DOHH2 (cell line): ENCODE measurements around the gene ADRA1B.

Source experiments
- EZH2phosphoT487 ChIP-seq: fragments of 200-600 bp; sonication (generic); IDR thresholded peaks from 2 replicates; pipeline ENCODE4 v1.6.1; 2017; ENCODE audit warnings: borderline replicate concordance, mild to moderate bottlenecking, antibody characterized with exemption, low read length, moderate library complexity, mixed read lengths
- TF ChIP-seq, protein P1 (sequence below): fragments of 200-600 bp; sonication (generic); IDR thresholded peaks from one replicate; pipeline ENCODE4 v1.5.1; 2014; ENCODE audit warnings: antibody characterized with exemption, mild to moderate bottlenecking, low read depth, low read length; ENCODE audit not compliant: poor library complexity, severe bottlenecking

GRCh38 chr5:159908591-159908940, 7.7 kb upstream of the ADRA1B start:
- TF ChIP-seq, protein P1, sequence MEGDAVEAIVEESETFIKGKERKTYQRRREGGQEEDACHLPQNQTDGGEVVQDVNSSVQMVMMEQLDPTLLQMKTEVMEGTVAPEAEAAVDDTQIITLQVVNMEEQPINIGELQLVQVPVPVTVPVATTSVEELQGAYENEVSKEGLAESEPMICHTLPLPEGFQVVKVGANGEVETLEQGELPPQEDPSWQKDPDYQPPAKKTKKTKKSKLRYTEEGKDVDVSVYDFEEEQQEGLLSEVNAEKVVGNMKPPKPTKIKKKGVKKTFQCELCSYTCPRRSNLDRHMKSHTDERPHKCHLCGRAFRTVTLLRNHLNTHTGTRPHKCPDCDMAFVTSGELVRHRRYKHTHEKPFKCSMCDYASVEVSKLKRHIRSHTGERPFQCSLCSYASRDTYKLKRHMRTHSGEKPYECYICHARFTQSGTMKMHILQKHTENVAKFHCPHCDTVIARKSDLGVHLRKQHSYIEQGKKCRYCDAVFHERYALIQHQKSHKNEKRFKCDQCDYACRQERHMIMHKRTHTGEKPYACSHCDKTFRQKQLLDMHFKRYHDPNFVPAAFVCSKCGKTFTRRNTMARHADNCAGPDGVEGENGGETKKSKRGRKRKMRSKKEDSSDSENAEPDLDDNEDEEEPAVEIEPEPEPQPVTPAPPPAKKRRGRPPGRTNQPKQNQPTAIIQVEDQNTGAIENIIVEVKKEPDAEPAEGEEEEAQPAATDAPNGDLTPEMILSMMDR = no peak
- TF ChIP-seq EZH2phosphoT487 = no peak
